A673 (cell line): Measurements from ENCODE around the gene CLEC20A. TPM values are rescaled to one million over a fixed set of nuclear protein-coding genes. Genes with fewer than 3 reads are reported as not detected.
A peak's percentile ranks its signal among the peaks of the same experiment; 100 is the strongest.

Experiments
- BruUV-seq: library from RNA; stranded (reverse); fragments of 400-500 nt; replicated peaks from 2 replicates; lab custom pipeline; 2021; lab: Mats Ljungman, UMichigan
- CTCF ChIA-PET: fragments of 300-600 bp; sonication (Branson Sonifier 250); formaldehyde crosslinking; loops from one replicate; lab custom pipeline; 2022; ENCODE audit warnings: antibody characterized with exemption; lab: Charles Lee
- POLR2A ChIA-PET: fragments of 300-600 bp; sonication (Branson Sonifier 250); formaldehyde crosslinking; loops from one replicate; lab custom pipeline; 2022; ENCODE audit warnings: antibody characterized with exemption; ENCODE audit not compliant: low non-redundant PET; lab: Charles Lee
- DNase-seq: peaks from one replicate; pipeline ENCODE4 v3.0.0-alpha.2; 2015; ENCODE audit warnings: low spot score
- H3K27ac ChIP-seq: fragments of 200-600 bp; sonication (generic); 2 replicates; pipeline ENCODE4 v1.5.1; 2016; ENCODE audit warnings: mixed run types, low read depth, mild to moderate bottlenecking, mixed read lengths, antibody characterized with exemption, low read length; ENCODE audit not compliant: poor library complexity, severe bottlenecking
- H3K27me3 ChIP-seq: fragments of 200-600 bp; sonication (generic); replicated peaks from 2 replicates; pipeline ENCODE4 v1.6.1; 2017; ENCODE audit warnings: mixed run types, low read depth, mild to moderate bottlenecking, mixed read lengths, antibody characterized with exemption, low read length; ENCODE audit not compliant: insufficient read depth, poor library complexity
- H3K36me3 ChIP-seq: fragments of 200-600 bp; sonication (generic); 2 replicates; pipeline ENCODE4 v1.6.1; 2016; ENCODE audit warnings: mixed run types, mild to moderate bottlenecking, mixed read lengths, antibody characterized with exemption, low read length; ENCODE audit not compliant: insufficient read depth, poor library complexity, severe bottlenecking
- H3K4me1 ChIP-seq: fragments of 200-600 bp; sonication (generic); 2 replicates; pipeline ENCODE4 v1.6.1; 2017; ENCODE audit warnings: mixed run types, mild to moderate bottlenecking, mixed read lengths, antibody characterized with exemption, low read length; ENCODE audit not compliant: insufficient read depth, poor library complexity, severe bottlenecking
- H3K4me3 ChIP-seq: fragments of 200-600 bp; sonication (generic); 2 replicates; pipeline ENCODE4 v1.5.1; 2016; ENCODE audit warnings: low read depth, mixed run types, mild to moderate bottlenecking, mixed read lengths, low read length; ENCODE audit not compliant: poor library complexity, severe bottlenecking
- H3K9me3 ChIP-seq: fragments of 200-600 bp; sonication (generic); 2 replicates; pipeline ENCODE4 v1.6.1; 2016; ENCODE audit warnings: mixed run types, low read depth, mild to moderate bottlenecking, mixed read lengths, antibody characterized with exemption, low read length; ENCODE audit not compliant: poor library complexity, severe bottlenecking
- EZH2 ChIP-seq: fragments of 200-600 bp; sonication (generic); IDR thresholded peaks from 2 replicates; pipeline ENCODE4 v1.6.1; 2017; ENCODE audit warnings: borderline replicate concordance, low read depth, mild to moderate bottlenecking, mixed read lengths, antibody characterized with exemption, low read length; ENCODE audit not compliant: poor library complexity, severe bottlenecking
- intact Hi-C: fragments of 100-400 bp; cut with micrococcal nuclease; formaldehyde crosslinking; loops from one replicate; pipeline ENCODE4 v1.10.0; 2022; ENCODE audit not compliant: unreplicated experiment
- total RNA-seq: library from RNA; stranded (reverse); gene quantifications from 2 replicates; pipeline ENCODE4 v1.2.3, GENCODE V29; 2021
- TF ChIP-seq, protein P1 (sequence below): fragments of 300-800, 200-600 bp; sonication (generic); conservative IDR thresholded peaks from 2 replicates; pipeline ENCODE4 v1.5.1; 2017; ENCODE audit warnings: low read depth, mild to moderate bottlenecking, antibody characterized with exemption, low read length, moderate library complexity, mixed read lengths

CLEC20A gene
- total RNA-seq, 1 experiment from 2014 or later = not detected

DNA sequence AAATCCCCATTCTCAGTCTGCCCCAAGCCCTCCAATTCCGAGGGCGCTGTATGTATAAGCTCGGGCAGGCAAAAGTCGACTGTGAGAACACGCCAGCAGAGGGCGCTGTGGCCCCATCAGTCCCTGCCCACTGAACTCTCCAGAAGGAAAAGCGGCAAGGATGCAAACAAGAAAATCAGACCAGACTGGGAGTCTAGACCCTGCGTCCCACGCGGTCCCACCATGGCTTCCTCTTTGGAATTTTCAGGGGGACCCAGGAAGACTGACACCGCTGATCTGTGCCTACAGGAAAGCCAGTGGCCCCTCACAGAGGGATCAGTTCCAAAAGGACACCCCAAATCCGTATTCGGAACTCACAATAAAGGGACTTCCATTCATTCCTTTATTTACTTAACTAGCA, 35.6 kb upstream of the CLEC20A start:
- intact Hi-C loops = loop anchor here (2.0 kb wide), 1 partner anchor 220 kb away; no protein-coding TSS in a partner anchor
- Histone ChIP-seq H3K27ac (no peak overlapping the region), H3K27me3 (no peaks in the 10 kb centered on the region), H3K9me3 (no peaks in the 10 kb centered on the region), H3K36me3 (no peaks in the 10 kb centered on the region), H3K4me3 (no peak overlapping the region), H3K4me1 (peaks cover 11% of the 10 kb centered on the region)
- ChIA-PET CTCF (interaction anchor here (0.6 to 1.2 kb wide), 3 partner anchors 219 to 221 kb away, joined by 3 to 5 read pairs (median 3); no protein-coding TSS in a partner anchor), POLR2A (no interaction called here)
- peak; percentile 86 for DNase-seq
- TF ChIP-seq, protein P1, sequence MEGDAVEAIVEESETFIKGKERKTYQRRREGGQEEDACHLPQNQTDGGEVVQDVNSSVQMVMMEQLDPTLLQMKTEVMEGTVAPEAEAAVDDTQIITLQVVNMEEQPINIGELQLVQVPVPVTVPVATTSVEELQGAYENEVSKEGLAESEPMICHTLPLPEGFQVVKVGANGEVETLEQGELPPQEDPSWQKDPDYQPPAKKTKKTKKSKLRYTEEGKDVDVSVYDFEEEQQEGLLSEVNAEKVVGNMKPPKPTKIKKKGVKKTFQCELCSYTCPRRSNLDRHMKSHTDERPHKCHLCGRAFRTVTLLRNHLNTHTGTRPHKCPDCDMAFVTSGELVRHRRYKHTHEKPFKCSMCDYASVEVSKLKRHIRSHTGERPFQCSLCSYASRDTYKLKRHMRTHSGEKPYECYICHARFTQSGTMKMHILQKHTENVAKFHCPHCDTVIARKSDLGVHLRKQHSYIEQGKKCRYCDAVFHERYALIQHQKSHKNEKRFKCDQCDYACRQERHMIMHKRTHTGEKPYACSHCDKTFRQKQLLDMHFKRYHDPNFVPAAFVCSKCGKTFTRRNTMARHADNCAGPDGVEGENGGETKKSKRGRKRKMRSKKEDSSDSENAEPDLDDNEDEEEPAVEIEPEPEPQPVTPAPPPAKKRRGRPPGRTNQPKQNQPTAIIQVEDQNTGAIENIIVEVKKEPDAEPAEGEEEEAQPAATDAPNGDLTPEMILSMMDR = peak; percentile 97
- no peak for TF ChIP-seq EZH2
- BruUV-seq = no TSS peak

DNA sequence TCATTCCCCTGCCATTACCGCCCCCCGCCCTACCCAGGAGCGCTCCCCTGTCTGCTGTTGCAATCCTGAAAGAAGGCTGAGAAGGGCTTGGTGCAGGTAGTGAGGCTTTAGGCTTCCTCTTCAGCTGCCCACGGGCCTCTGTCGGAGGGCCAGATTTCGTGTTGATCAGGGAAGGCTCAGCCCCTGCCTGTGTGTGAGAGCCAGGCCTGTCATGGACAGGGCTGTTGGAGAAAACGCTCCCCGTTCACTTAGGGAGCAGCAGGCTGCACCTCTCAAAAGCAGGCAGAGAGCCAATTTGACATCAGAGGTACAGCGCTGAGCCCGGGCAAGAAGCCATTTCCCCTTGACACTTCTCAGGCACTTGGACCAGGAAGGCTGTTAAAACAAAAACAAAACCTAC, 35.1 kb upstream of the CLEC20A start:
- CTCF ChIA-PET = interaction anchor here (1.0 kb wide), 1 partner anchor 219 kb away, joined by 3 read pairs; no protein-coding TSS in a partner anchor
- intact Hi-C loops = loop anchor here (2.0 kb wide), 1 partner anchor 221 kb away; no protein-coding TSS in a partner anchor

DNA sequence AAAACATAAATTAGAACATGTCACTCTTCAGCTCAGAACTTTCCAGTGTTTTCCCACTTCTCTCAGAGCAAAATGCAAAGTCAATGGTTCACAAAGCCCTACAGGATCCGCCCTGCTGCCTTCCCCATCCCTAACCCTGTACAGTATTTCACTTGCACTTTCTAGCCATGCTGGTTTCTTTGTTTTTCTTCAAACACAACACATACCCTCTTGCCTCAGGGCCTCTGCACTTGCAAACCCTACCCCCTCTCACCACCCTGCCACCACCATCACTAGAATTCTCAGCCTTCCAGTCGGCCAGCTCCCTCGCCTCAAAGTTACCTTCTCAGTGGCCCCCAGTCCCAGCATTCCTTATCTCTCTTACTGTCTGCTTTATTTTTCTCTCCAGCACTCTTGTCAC, 33.7 kb upstream of the CLEC20A start:
- ChIA-PET POLR2A (no interaction called here), CTCF (interaction anchor here (1.4 kb wide), 1 partner anchor 220 kb away, joined by 3 read pairs; no protein-coding TSS in a partner anchor)
- Histone ChIP-seq H3K27ac (no peak overlapping the region), H3K36me3 (no peaks in the 10 kb centered on the region), H3K4me1 (peaks cover 11% of the 10 kb centered on the region), H3K4me3 (no peak overlapping the region), H3K9me3 (no peaks in the 10 kb centered on the region), H3K27me3 (no peaks in the 10 kb centered on the region)
- BruUV-seq = no TSS peak
- TF ChIP-seq, protein P1 = no peak
- no peak for TF ChIP-seq EZH2
- no peak for DNase-seq
- intact Hi-C loops = no loop called here

More for the DNA sequence above, 35.1 kb upstream of the CLEC20A start:
- Histone ChIP-seq H3K36me3 (no peaks in the 10 kb centered on the region), H3K27me3 (no peaks in the 10 kb centered on the region), H3K4me1 (peaks cover 11% of the 10 kb centered on the region), H3K4me3 (no peak overlapping the region), H3K9me3 (no peaks in the 10 kb centered on the region), H3K27ac (no peak overlapping the region)
- no TSS peak for BruUV-seq
- DNase-seq = no peak
- no peak for TF ChIP-seq EZH2
- TF ChIP-seq, protein P1 = no peak
- POLR2A ChIA-PET = no interaction called here
